ENCODE data around the gene ARFGAP1.
A peak's percentile ranks its signal among the peaks of the same experiment; 100 is the strongest.

Gene ARFGAP1

DNA sequence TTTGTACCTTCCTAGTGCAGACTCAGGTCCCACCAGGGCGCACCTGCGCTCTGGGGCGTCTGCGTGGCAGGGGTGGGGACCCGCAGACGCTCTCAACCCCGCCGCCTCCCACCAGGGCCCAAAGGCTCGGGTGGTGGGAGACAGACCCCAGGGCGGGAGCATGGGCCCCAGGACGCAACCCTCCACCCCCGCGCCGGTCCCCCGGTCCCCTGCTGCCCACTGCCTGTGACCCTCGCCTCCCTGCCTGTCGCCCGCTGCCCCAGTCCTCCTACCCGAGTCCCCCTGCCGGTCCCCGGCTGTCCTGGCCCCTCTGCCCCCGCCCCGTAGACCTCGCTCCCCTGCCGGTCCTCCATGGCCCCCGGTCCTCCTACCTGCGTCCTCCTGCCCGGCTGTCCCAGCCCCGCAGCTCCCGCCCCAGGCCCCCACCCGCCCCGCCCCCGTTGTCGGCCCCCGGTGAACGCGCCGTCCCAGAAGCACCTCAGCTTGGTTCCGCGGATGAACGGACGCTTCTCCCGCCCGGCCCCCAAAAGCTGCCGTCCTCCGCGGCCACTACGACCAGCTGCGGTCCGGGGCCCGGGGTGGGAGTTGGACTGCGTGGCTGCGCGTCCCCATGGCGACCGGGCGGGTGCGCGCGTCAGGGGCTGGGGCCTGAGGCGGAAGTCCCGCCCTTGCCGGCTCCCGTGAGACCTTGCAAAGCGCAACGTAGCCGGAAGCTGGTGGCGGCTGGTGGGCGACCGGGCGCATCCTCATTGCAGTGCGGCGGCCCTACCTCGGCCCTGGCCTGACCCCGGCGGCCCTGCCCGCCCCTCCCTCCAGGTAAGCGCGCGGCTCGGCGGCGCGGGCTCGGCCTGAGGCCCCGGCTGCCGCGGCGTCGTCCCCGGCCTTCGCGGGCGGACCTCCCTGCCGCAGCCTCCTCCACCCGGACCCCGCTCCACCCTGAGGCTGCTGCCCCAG is at the start of gene ARFGAP1:
Gene ARFGAP1 (plus strand): TSS at position 709 of the 954 bp plus-strand sequence. CDS start 2,768 bp downstream, outside the sequence.
- peak; percentile 84 for DNase-seq (ENCODE audit: low read depth)

DNA sequence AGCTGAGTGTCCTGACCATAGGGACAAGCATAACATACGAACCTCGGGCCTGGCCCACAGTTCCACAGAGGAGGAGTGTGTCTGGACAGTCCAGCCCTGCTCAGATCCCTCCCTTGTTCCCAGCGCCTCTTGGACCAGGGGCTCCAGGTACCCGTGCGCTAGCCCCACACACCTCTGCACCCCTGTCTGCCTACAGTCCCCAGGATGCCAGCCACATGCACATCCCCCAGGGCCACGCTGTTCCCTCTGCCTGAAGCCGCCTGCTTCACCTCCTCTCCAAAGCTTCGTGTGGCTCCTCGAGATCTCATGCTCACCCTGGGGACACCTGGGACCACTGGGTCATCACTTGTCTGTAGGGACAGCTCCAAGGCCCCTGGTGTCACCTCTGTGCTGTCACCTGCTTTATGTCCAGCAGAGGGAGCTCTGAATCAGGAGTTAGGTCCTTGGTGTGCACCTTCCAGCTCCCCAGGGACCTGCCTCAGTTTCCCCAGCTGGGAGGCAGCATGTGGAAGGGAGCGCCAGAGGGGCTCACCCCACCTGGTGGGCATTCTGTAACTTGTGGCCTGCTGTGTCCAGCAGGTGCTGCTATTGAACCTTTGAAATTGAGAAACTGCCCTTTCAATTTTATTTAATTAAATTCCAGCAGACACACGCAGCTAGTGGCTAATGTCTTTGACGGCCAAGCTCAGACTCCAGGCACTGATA is 49.3 kb upstream of the ARFGAP1 start:
- DNase-seq (ENCODE audit: low read depth) = peak; percentile 19

DNA sequence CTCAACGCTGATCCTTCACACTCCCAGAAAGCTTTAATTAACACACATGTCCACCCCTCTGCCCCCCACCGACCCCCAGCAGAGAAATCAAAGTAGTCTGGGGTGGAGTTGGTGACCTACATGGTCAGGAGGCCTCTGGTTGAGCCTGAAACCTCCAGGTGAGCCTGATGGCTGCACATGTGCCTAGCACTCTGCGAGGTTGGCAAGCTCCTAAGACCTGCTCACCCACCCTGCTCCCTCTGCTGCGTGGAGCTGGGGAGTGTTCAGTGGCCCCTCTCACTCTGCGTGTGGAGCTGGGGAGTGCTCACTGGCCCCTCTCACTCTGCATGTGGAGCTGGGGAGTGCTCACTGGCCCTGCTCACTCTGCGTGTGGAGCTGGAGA is 48.8 kb upstream of the ARFGAP1 start:
- no peak for DNase-seq (ENCODE audit: low read depth)

DNA sequence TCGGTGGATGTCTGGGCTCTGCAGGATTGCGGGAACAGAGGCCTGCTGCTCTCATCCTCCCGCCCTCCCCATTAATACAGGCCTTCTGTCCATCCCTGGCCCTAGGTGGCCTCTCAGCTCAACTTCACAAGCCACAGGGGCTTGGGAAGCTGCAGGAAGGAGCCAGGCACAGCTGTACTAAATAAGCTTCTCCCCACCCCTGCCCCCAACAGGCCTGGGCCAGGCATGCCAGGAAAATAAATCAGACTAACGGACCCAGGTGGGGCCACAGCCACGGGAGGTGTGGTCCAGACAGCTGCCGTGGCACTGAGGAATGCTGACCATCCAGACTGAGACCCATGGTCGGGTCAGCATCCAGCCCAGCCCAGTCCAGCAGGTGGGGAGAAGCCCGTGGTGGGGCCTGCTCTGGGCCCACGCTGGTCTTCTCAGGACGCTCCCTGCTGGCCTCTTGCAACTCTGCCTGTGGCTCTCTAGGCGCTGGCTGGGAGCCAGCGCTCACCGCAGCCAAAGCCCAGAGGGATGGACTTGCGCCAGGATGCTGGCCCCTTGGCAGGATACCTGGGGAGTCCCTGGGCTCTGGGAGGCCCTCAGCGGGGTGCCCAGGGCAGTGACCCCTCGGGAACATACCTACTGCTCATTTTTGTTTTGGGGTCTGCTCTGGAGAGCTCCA is 48.1 kb upstream of the ARFGAP1 start:
- no peak for DNase-seq (ENCODE audit: low read depth)

DNA sequence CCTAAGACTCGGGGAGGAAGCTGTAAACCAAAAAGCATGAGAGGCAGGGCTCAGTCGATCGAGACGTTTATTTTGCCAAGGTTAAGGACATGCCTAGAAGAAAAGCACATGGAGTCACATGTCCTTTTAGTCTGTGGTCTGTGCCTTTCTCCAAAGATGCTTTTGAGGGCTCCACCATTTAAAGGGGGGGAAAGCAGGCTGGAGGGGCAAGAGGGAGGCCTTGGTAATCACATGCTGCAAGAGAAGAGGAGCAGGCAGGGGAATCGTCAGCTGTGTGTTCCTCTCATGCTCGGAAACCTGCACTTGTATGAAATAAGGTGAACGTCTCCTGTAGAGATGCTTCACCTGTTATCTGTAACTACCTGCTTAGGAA is 47.5 kb upstream of the ARFGAP1 start:
- DNase-seq (ENCODE audit: low read depth) = no peak

DNA sequence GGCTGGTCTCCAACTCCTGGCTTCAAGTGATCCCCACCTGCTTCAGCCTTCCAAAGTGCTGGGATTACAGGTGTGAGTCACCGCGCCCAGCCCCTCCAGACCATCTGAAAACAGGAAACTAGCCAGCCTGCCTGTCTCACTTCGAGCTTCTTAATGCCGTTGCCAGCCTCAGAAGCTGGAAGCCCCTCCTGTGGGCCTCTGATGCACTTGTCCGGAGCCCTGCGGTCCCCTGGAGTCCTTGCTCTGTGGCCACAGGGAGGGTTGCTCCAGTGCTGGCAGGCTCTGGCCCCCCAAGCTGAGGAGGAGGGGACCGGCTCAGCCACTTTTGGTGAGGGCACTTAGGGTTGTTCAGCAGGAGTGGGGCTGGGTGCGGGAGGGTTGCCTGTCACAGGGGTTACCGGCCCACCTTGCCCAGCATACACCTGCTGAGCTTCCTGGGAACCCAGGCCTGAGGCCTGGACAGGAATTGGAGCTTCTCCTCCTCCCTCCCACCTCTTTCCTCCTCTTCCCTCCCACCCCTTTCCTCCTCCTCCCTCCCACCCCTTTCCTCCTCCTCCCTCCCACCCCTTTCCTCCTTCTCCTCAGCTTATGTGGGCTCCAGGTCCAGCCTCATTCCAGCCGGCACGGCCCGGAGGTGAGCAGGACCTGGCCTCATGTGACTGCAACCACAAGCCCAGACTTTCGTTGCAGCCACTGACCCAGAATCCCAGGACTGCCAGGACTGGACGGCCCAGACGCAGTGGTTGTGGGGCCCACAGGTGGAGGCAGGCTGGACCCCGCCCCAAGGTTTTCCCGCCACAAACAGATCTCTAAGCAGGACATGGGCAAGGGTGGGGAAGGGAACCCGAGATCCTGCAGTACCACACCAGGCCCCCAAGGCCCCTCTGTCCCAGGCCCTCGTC is 46.3 kb upstream of the ARFGAP1 start:
- DNase-seq (ENCODE audit: low read depth) = no peak

DNA sequence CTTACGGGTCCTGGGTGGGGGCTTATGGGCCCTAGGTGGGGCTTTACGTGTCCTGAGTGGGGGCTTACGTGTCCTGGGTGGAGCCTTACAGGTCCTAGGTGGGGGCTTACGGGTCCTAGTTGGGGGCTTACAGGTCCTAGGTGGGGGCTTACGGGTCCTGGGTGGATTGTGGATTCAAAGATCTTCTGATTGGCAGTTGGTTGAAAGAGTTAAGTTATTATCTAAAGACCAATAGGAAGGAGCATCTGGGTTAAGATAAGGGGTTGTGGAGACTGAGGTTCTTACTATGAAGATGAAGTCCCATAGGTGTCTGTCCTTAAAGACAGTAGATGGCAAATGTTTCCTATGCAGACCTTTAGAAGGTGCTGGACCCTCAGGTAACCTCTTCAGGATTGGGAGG is 45.4 kb upstream of the ARFGAP1 start:
- DNase-seq (ENCODE audit: low read depth) = no peak

DNA sequence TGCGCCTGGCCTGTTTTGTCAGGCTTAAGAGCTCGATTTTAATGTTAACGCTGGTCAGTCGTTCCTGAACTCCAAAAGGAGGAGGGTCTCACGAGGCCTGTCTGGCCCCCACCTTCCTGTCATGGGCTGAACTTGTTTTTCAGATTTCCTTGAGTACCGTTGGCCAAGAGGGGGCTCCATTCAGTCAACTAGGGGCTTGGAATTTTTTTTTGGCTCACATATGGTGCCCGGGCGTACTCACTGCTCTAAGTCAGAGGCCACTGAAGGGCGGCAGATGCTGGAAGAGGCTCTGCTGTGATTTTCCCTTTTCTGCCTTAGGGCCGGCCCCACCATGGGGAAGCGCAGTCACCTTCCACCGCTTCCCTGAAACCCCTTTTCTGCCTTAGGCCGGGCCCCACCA is 43.8 kb upstream of the ARFGAP1 start:
- DNase-seq (ENCODE audit: low read depth) = no peak

DNA sequence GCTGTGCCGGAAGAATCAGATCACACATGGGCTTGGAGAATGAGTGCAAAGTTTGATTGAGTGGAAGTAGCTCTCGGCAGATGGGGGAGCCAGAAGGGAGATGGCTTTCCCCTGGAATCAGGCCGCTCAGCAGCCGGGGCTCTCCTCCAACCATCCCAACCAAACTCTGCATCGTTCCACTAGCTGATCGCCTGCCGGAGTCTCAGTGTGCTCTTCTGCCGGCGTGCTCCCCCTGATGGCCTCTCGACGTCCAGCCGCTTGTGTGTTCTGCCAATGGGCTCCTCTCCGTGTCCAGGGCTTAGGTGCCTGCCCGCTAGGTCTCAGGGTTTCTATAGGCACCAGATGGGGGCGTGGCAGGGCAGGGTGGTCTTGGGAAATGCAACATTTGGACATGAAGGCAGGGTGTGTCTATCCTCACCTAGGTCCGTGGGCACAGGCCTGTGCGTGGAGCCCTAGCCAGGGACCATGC is 41.8 kb upstream of the ARFGAP1 start:
- DNase-seq (ENCODE audit: low read depth) = no peak

DNA sequence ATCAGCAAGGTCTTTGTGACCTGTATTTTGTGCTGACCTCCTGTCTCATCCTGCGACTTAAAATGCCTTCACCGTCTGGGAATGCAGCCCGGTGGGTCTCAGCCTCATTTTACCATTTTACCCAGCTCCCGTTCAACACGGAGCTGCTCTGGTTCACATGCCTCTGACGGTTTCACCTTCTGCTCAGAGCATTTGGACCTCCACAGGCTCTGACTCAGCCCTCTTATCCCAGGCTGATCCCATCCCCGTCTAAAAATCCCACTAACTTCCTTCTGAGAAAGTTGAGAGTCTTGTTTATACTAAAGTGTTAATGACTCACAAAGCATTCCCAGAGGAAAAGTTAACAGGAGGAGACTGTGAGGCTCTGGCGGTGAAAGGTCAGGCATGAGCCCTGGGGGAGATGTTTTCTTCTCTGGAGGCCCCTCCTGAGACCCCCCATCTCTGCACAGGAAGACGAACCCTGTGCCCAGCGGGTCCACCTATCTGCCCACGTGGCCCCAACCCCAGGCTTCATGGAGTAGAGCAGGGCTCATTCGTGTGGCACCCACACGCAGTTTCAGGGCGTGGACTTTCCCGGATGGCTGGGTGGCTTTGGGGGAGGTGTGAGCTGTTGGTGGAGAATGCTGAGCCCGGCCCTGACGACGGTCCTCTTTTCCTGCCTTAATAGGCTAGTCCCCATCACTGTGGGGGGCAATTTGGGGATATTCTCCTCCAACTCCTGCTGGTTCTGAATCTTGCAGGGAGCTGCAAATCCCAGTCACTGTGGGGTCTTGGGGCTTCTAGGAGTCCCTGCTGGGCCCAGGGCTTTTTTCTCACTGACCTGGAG is 40.2 kb upstream of the ARFGAP1 start:
- DNase-seq (ENCODE audit: low read depth) = no peak

DNA sequence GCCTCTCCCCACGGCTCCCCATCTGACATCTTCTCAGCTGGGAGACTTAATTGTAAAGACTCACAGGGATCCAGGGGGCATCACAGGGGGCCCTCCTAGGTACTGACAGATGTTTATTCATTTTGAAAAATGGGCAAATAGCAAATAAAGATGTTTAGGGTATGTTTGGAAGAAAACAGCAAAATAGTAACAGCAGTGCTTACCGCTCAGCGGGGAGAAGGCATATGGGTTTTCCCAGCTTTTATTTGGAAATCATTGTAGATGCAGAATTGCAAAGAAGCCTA is 39.6 kb upstream of the ARFGAP1 start:
- DNase-seq (ENCODE audit: low read depth) = no peak

DNA sequence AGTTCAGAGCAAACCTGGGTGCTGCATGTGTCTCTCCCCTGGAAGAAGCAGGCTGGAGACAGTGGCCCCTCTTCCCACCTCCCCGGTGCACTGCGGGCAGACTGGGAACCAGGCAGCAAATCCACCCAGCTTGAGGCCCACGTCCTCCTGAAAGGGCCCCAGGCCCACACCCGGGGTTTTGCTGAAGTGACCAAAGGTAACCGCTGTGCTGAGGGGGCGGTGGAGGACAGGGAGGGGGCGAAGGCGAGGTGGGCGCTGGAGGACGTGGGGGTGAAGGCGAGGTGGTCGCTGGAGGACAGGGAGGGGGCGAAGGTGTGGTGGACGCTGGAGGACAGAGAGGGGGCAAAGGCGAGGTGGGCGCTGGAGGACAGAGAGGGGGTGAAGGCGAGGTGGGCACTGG is 38.7 kb upstream of the ARFGAP1 start:
- no peak for DNase-seq (ENCODE audit: low read depth)

DNA sequence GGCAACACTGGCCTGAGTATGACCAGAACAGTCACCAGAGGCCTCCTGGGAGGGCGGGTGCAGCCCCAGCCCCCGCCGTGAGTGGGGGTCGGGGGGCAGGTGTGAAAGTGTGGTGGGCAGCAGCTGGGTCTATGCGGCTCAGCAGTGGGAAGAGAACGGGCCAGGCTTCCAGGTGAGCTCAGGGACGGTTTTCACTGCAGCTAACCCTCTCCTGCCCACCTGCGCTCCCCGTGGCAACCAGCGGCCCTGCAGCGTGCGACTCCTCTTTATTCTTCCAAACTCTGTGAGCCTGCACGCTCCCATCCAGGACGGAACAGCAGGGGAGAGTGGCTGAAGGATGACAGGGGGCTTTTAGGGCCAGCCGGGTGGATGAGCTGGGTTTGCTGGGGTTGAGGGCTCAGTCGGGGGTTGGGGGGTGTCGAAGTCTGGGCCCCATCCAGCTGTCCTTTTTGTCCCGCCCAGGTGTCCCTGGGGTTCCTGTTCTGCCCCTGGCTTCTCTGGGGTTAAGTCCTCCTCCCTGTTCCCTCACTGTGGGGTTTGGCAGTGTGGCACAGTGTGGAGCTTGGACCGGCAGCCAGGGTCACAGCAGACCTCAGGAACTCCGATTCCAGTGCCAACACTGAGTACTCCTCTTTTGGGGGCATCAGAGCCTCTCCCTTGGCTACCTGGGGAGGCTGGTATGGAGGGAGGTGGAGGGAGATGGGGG is 37.8 kb upstream of the ARFGAP1 start:
- DNase-seq (ENCODE audit: low read depth) = no peak

DNA sequence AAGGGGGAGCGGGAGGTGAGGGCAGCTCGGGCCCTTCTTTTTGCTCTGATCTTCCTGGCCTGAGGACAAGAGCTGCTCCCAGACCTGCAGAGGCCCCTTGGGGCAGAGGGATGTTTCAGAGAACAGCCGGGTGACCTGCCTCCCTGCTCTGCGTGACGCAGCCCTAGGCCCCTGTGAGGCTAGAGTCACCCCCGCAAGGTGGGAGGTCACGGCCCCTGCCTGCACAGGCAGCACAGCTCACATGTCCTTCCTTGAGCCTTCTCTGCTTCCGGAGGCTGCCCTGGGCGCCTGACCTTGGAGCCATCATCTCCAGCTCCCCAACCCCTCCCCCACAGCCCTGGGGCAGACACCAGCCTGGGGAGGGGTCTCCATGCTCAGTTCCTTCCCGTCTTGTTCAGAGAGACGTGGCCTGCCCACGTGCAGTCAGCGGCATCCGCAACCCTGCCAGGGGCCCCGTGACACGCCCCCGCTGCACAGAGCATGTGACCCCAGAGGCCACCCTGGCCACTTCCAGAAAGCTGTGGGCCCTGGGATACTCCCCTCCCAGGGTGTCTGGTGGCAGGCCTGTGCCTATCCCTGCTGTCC is 37.1 kb upstream of the ARFGAP1 start, which contains the start of gene BIRC7:
Gene BIRC7 (plus strand): TSS at position 507 of the 585 bp plus-strand sequence. CDS start 192 bp downstream, outside the sequence.
- DNase-seq (ENCODE audit: low read depth) = no peak

DNA sequence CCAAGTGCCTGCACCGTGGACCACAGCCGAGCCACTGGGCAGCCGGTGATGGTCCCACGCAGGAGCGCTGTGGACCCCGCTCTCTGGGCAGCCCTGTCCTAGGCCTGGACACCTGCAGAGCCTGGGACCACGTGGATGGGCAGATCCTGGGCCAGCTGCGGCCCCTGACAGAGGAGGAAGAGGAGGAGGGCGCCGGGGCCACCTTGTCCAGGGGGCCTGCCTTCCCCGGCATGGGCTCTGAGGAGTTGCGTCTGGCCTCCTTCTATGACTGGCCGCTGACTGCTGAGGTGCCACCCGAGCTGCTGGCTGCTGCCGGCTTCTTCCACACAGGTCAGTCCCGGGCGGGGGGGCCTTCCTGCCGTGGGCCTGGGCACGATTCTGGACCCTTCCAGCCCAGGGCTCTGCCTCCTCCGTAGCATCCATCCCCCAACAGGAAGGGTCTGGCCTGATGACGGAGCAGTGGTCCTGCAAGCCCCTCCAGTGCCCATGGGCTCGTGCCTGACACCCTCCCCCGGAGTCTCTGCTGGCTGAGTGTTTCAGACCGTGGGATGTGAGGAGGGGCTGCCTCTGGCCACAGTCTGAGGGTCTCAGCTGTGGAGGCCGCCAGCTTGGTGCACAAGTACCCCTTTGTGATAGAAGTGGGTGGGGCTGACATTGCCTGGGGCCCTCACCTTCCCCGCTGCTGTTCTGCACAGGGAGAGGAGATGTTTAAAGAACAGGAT is 36.3 kb upstream of the ARFGAP1 start:
- DNase-seq (ENCODE audit: low read depth) = no peak

DNA sequence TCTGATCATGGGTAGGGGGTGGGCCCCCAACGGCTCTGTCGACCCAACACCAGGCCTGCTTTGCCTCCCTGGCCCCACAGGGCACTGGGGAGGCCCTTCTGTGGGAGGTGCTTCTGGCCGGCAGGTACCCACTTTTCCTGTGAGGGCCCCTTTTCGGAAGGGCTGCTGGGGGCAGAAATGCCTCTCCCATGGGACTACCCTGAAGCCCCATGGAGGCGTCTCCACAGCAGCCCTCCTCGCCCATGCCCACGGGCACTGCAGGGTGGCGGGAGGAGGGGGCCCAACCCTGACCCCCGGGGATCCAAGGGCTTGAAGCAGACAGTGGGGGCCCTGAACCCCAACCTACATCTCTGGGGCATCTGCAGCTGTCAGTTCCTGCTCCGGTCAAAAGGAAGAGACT is 34.6 kb upstream of the ARFGAP1 start:
- no peak for DNase-seq (ENCODE audit: low read depth)

DNA sequence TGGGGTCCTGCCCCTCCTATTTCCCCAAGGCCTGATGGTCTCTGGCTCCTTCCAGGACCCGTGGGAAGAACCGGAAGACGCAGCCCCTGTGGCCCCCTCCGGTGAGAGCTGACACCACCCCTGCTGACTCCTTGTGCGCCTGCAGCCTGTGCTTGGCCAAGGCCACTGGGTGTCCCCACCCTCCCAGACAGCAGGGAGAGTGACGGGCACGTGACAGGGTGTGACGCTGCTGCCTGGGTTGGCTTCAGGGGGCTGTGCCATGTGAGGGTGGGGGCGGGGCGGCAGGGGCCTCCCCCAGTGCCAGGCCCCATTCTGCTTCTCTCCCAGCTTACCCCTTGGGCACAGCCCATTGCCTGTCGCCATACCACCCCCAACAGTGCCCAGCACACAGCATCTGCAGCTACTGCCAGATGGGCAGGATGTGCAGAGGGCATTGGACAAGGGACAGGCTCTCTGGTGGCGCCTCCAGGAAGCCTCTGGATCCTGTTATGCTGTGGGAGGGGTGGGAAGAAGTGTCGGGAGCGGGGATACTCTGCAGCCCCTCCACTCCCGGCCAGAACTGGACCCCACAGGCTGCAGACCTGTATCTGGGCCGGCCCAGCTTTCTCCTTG is 34.0 kb upstream of the ARFGAP1 start:
- no peak for DNase-seq (ENCODE audit: low read depth)

DNA sequence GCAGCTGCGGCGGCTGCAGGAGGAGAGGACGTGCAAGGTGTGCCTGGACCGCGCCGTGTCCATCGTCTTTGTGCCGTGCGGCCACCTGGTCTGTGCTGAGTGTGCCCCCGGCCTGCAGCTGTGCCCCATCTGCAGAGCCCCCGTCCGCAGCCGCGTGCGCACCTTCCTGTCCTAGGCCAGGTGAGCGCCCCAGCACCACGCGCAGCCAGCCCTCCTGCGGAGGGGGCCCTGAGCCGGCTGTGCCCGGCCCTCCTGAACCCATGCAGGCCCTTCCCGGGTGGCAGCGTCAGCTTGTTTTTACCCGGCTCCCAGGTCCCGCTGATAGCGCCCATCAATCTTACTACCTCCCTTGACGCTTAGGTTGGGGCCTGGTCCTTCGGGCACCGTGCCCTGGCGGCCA is 33.2 kb upstream of the ARFGAP1 start:
- no peak for DNase-seq (ENCODE audit: low read depth)

DNA sequence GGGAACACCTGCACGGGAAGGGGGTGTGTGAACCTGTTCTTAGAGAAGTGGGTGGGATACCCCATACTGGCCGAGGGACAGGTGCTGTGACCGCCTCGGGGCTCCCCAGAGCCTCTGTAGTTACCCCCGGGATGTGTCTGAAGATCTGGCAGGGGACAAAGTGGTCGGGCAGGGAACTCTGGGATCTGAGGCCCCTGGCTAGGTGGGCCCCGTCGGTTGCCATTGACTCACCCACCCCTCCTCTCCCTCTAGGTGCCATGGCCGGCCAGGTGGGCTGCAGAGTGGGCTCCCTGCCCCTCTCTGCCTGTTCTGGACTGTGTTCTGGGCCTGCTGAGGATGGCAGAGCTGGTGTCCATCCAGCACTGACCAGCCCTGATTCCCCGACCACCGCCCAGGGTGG is 32.6 kb upstream of the ARFGAP1 start:
- no peak for DNase-seq (ENCODE audit: low read depth)

Data from stimulated activated CD4-positive, alpha-beta T cell treated with anti-CD3 and anti-CD28 coated beads, Interleukin-2, amount 100 ng/mL, for 4 hours (primary cell).